Measurements from ENCODE around the gene EHF.

DNA sequence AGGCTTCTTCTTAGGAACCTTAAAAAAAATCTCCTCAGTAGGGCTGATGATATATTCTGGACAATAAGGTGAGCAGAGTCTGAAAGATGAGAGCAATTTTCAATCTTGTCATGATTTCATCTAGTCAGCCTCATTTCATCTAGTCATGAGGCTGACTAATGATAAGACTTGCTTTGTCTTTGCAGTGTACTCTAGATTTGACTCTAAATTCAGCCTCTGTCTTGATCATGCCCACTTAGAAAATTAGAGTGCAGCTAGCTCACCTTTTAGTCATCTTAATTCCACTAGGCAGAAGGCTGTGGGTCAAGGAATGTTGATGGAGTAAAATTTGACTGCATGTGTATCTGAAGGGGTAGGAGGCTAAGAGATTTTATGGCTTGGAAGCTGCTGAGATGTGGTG is 5.5 kb downstream of the EHF start:
- TF ChIP-seq EZH2 (IDR thresholded peaks at IDR 0.05) (no peak), FOXP2 (optimal IDR thresholded peaks at IDR 0.05; ENCODE audit: control extremely low read depth, extremely low read length, insufficient read depth) (no peak), POLR2AphosphoS5 (IDR thresholded peaks at IDR 0.05; ENCODE audit: borderline replicate concordance, low read depth, low read length) (no peak)

All from SK-N-MC (cell line).